OCI-LY1 (cell line): ENCODE results near the gene WNT9A.

Experiments
- H2AFZ ChIP-seq: fragments of 200-600 bp; sonication (generic), shearing (Covaris generic); 2 replicates; pipeline ENCODE4 v1.6.0; 2014; ENCODE audit warnings: antibody characterized with exemption, mild to moderate bottlenecking, low read length
- H3F3A ChIP-seq: fragments of 200-600 bp; sonication (generic), shearing (Covaris generic); 2 replicates; pipeline ENCODE4 v1.6.0; 2014; ENCODE audit warnings: mild to moderate bottlenecking, antibody characterized with exemption, low read length, moderate library complexity; ENCODE audit not compliant: insufficient read depth
- H3K27ac ChIP-seq: fragments of 200-600 bp; sonication (generic); 2 replicates; pipeline ENCODE4 v1.5.1; 2014; ENCODE audit warnings: low read length, mixed run types, mild to moderate bottlenecking, low read depth; ENCODE audit not compliant: poor library complexity, severe bottlenecking
- H3K27me3 ChIP-seq: fragments of 200-600 bp; sonication (generic); 2 replicates; pipeline ENCODE4 v1.6.0; 2014; ENCODE audit warnings: antibody characterized with exemption, mild to moderate bottlenecking, low read length, moderate library complexity; ENCODE audit not compliant: insufficient read depth
- H3K36me3 ChIP-seq: fragments of 200-600 bp; sonication (generic); 2 replicates; pipeline ENCODE4 v1.6.1; 2014; ENCODE audit warnings: mild to moderate bottlenecking, antibody characterized with exemption, low read length, moderate library complexity, mixed read lengths; ENCODE audit not compliant: insufficient read depth
- H3K4me1 ChIP-seq: fragments of 200-600 bp; sonication (generic); 2 replicates; pipeline ENCODE4 v1.5.1; 2014; ENCODE audit warnings: mild to moderate bottlenecking, low read length, moderate library complexity; ENCODE audit not compliant: insufficient read depth, severe bottlenecking
- H3K4me2 ChIP-seq: fragments of 200-600 bp; sonication (generic), shearing (Covaris generic); 2 replicates; pipeline ENCODE4 v1.6.1; 2014; ENCODE audit warnings: low read length
- H3K4me3 ChIP-seq: fragments of 200-600 bp; sonication (generic); 2 replicates; pipeline ENCODE4 v1.5.1; 2014; ENCODE audit warnings: low read length, low read depth, mild to moderate bottlenecking, mixed read lengths; ENCODE audit not compliant: poor library complexity, severe bottlenecking
- H3K79me2 ChIP-seq: fragments of 200-600 bp; shearing (Covaris generic); 2 replicates; pipeline ENCODE4 v1.6.1; 2016; ENCODE audit warnings: mixed run types, low read length, mixed read lengths; ENCODE audit not compliant: insufficient read depth
- H3K9ac ChIP-seq: fragments of 200-600 bp; sonication (generic), shearing (Covaris generic); 2 replicates; pipeline ENCODE4 v1.6.1; 2014; ENCODE audit warnings: mild to moderate bottlenecking, low read length, mixed read lengths
- H3K9me2 ChIP-seq: fragments of 200-600 bp; sonication (generic), shearing (Covaris generic); 2 replicates; pipeline ENCODE4 v1.6.1; 2014; ENCODE audit warnings: low read depth, mild to moderate bottlenecking, low read length, mixed read lengths
- H3K9me3 ChIP-seq: fragments of 200-600 bp; shearing (Covaris generic); 2 replicates; pipeline ENCODE4 v1.6.1; 2014; ENCODE audit warnings: low read length, mixed read lengths
- H4K20me1 ChIP-seq: fragments of 200-600 bp; sonication (generic), shearing (Covaris generic); 2 replicates; pipeline ENCODE4 v1.6.0; 2016; ENCODE audit warnings: mild to moderate bottlenecking, low read length; ENCODE audit not compliant: insufficient read depth
- CTCF ChIP-seq: fragments of 200-600 bp; sonication (generic), shearing (Covaris generic); IDR thresholded peaks from 2 replicates; pipeline ENCODE4 v1.5.1; 2017; ENCODE audit warnings: mild to moderate bottlenecking, antibody characterized with exemption, low read length, moderate library complexity, mixed read lengths
- EZH2 ChIP-seq: fragments of 200-600 bp; sonication (generic), shearing (Covaris generic); IDR thresholded peaks from 2 replicates; pipeline ENCODE4 v1.8.0; 2017; ENCODE audit warnings: borderline replicate concordance, mixed run types, mild to moderate bottlenecking, antibody characterized with exemption, low read length, moderate library complexity, mixed read lengths

Gene WNT9A

GRCh38 chr1:227897704-227898438 lies 49.9 kb downstream of the WNT9A start:
- Histone ChIP-seq H3K4me2 (no peak overlapping the region), H3F3A (no peaks in the 10 kb centered on the region), H3K27me3 (no peaks in the 10 kb centered on the region), H3K9me2 (no peaks in the 10 kb centered on the region), H3K9me3 (no peaks in the 10 kb centered on the region), H3K79me2 (no peaks in the 10 kb centered on the region), H2AFZ (no peak overlapping the region), H4K20me1 (no peaks in the 10 kb centered on the region), H3K4me1 (no peaks in the 10 kb centered on the region), H3K9ac (no peak overlapping the region), H3K27ac (no peak overlapping the region), H3K4me3 (no peak overlapping the region), H3K36me3 (no peaks in the 10 kb centered on the region)
- TF ChIP-seq CTCF (no peak), EZH2 (no peak)

GRCh38 chr1:227896710-227897655 lies 50.7 kb downstream of the WNT9A start:
- Histone ChIP-seq H3F3A (no peaks in the 10 kb centered on the region), H3K36me3 (no peaks in the 10 kb centered on the region), H3K4me2 (no peak overlapping the region), H3K9ac (no peak overlapping the region), H4K20me1 (no peaks in the 10 kb centered on the region), H3K27me3 (no peaks in the 10 kb centered on the region), H2AFZ (no peak overlapping the region), H3K4me1 (no peaks in the 10 kb centered on the region), H3K27ac (no peak overlapping the region), H3K9me3 (no peaks in the 10 kb centered on the region), H3K9me2 (no peaks in the 10 kb centered on the region), H3K79me2 (no peaks in the 10 kb centered on the region), H3K4me3 (no peak overlapping the region)
- TF ChIP-seq EZH2 (no peak), CTCF (no peak)

DNA sequence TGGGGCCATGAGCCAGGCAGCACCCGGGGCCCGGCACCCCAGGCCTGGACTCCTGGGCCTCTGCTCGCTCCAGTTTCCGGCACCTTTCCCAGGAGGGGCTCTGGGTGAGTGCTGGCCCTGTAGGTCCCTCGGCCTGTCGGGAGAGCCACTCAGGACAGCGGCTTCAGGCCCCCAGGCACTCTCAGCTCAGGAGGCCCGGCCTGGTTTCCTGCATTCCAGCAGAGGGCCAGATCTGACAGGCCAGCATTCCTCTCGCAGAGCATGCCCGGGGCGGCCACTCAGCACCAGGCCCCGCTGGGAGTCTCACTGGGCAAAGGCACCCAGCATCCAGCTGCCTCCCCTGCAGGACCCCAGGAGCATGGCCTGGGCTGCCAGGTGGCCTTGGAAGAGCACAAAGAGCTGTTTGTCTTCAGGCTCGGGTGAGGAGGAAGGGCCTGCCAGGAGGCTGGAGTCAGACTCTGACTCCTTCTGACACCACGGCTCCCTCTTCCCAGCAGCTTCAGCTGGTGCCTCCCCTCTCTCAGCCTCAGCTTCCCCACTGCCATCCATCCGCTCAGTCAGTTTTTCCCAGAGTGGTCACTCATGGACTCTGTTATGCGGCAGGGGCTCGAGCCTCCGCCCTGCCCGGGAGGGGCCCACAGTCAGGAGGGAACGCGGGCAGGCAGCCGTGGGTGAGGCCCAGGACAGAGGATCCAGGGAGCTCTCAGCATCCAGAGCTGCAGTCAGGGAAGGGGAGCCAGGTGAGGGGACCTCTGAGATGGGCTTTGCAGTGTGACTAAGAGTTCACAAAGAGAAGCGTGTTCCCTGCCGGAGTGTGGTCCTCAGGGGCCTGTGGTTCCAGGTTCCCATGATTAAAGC lies 51.7 kb downstream of the WNT9A start:
- H3K9me3 ChIP-seq = no peaks in the 10 kb centered on the region
- H3F3A ChIP-seq = no peaks in the 10 kb centered on the region
- no peaks in the 10 kb centered on the region for H3K79me2 ChIP-seq
- H3K4me3 ChIP-seq = no peak overlapping the region
- no peak overlapping the region for H3K9ac ChIP-seq
- H3K4me2 ChIP-seq = no peak overlapping the region
- H3K4me1 ChIP-seq = no peaks in the 10 kb centered on the region
- no peaks in the 10 kb centered on the region for H3K36me3 ChIP-seq
- no peaks in the 10 kb centered on the region for H3K9me2 ChIP-seq
- no peaks in the 10 kb centered on the region for H4K20me1 ChIP-seq
- no peaks in the 10 kb centered on the region for H3K27me3 ChIP-seq
- no peak overlapping the region for H2AFZ ChIP-seq
- no peak overlapping the region for H3K27ac ChIP-seq
- TF ChIP-seq EZH2 (no peak), CTCF (no peak)
